H1 (cell line): ENCODE data around the gene PLPP7. TPM values are rescaled to one million over a fixed set of nuclear protein-coding genes. Genes with fewer than 3 reads are reported as not detected.

ENCODE experiments used
- ATF2 ChIP-seq: IDR thresholded peaks from 2 replicates; pipeline ENCODE4 v1.6.1; 2012; ENCODE audit warnings: low read length, inconsistent platforms
- ATF3 ChIP-seq: IDR thresholded peaks from 2 replicates; pipeline ENCODE4 v1.6.1; 2011; ENCODE audit warnings: low read depth, mild to moderate bottlenecking, low read length; ENCODE audit not compliant: insufficient read depth
- BACH1 ChIP-seq: IDR thresholded peaks from 2 replicates; pipeline ENCODE4 v1.6.1; 2012; ENCODE audit warnings: low read length, improper control_type of control experiment
- CHD7 ChIP-seq: fragments of 300-600 bp; sonication (generic); IDR thresholded peaks from 2 replicates; pipeline ENCODE4 v1.7.1; 2012; ENCODE audit warnings: low read length, moderate library complexity, mild to moderate bottlenecking, inconsistent platforms; ENCODE audit not compliant: insufficient replicate concordance
- CREB1 ChIP-seq: IDR thresholded peaks from 2 replicates; pipeline ENCODE4 v1.6.1; 2012; ENCODE audit warnings: inconsistent platforms
- NRF1 ChIP-seq: IDR thresholded peaks from 2 replicates; pipeline ENCODE4 v1.6.1; 2011; ENCODE audit warnings: mild to moderate bottlenecking, low read depth, low read length, improper control_type of control experiment
- SRF ChIP-seq: IDR thresholded peaks from 2 replicates; pipeline ENCODE4 v1.6.1; 2011; ENCODE audit warnings: mild to moderate bottlenecking, low read depth, low read length, moderate library complexity
- TAF7 ChIP-seq: optimal IDR thresholded peaks from 2 replicates; pipeline ENCODE3; 2011; ENCODE audit warnings: low read depth, mild to moderate bottlenecking, inconsistent platforms, low read length, moderate library complexity, borderline replicate concordance
- polyA plus RNA-seq, 7 experiments: library from polyadenylated mRNA; depleted of rRNA in 3 of 7; stranded (reverse) in 5 of 7; unstranded in 2 of 7; fragments of >200 nt in 5 of 7; fragments of 200-250 nt in 2 of 7; gene quantifications; 1 replicate in 5 of 7; 2 replicates in 1 of 7; 4 replicates in 1 of 7; pipeline versions ENCODE4 v1.2.1 to v1.2.3, GENCODE V29; 2011 to 2013; ENCODE audit warnings: missing spikeins in 2 of 7, mixed read lengths in 2 of 7
- total RNA-seq: library from RNA; stranded (reverse); fragmentation: NEBNext Ultra II Directional; extraction: Animal tissue kit (Norgen Biotek cat#: 25700); gene quantifications from 2 replicates; pipeline ENCODE4 v1.2.1, GENCODE V29; 2021

Gene PLPP7
- total and polyA plus RNA-seq, 2 of the 8 experiments (the other 6 are each of a cell fraction or from before 2014, with no cell fraction given): 3.4 to 3.9 TPM

GRCh38 chr9:131258698-131259431 lies 30.7 kb upstream of the PLPP7 start (continued):
- TF ChIP-seq CHD7 (no peak), ATF3 (no peak), CREB1 (no peak), ATF2 (no peak), TAF7 (no peak), NRF1 (no peak), BACH1 (no peak), SRF (no peak)
